Measurements from ENCODE around the gene CCDC88C. TPM values are rescaled to one million over a fixed set of nuclear protein-coding genes. Genes with fewer than 3 reads are reported as not detected.

CCDC88C gene
- total and polyA plus RNA-seq, 2 donors (not counting 3 experiments of a cell fraction or from before 2014, with no cell fraction given), result 11.4 to 52.1 TPM

- TF ChIP-seq POLR2AphosphoS5 (IDR thresholded peaks at IDR 0.05; ENCODE audit: insufficient read depth, low read depth, low read length), result no peak
- no peak for TF ChIP-seq MYC (IDR thresholded peaks at IDR 0.05; ENCODE audit: low read depth, low read length)
- no peak for TF ChIP-seq JUN (IDR thresholded peaks at IDR 0.05; ENCODE audit: borderline replicate concordance, insufficient read depth, insufficient read length, low read depth)
- TF ChIP-seq GATA2 (IDR thresholded peaks at IDR 0.05; ENCODE audit: insufficient read depth, insufficient read length, low read depth, low read length), result no peak
- TF ChIP-seq EZH2 (IDR thresholded peaks at IDR 0.05; ENCODE audit: borderline replicate concordance, low read depth, low read length, severe bottlenecking), result no peak
- TF ChIP-seq FOS (IDR thresholded peaks at IDR 0.05; ENCODE audit: borderline replicate concordance, insufficient read depth, low read length), result no peak
- TF ChIP-seq MAX (IDR thresholded peaks at IDR 0.05; ENCODE audit: insufficient read depth, insufficient read length), result no peak
- no peak for TF ChIP-seq CTCF (IDR thresholded peaks at IDR 0.05; ENCODE audit: extremely low read depth in 1 of 2, insufficient read depth in 1 of 2, low read depth in 1 of 2, low read length in 2 of 2)
- no peak for TF ChIP-seq POLR2A (IDR thresholded peaks at IDR 0.05; ENCODE audit: low read depth, low read length)
- no peaks in the 10 kb centered on the region for H3K4me1 ChIP-seq (ENCODE audit: control insufficient read depth, extremely low read depth, insufficient read depth, low read length)
- peaks cover 9 to 11% of the 10 kb centered on the region in 2 experiments for H3K36me3 ChIP-seq (ENCODE audit: control insufficient read depth in 2 of 2, extremely low read depth in 1 of 2, insufficient read depth in 2 of 2, low read length in 2 of 2)
- DNase-seq (ENCODE audit: low read depth, low spot score) (no peak), FAIRE-seq (no peak)
- ChIA-PET CTCF (interaction anchor here (1.6 kb wide), 1 partner anchor 10 kb away, joined by 7 read pairs; no protein-coding TSS in a partner anchor), POLR2A (no interaction called here)
- H3K79me2 ChIP-seq (ENCODE audit: control insufficient read depth, insufficient read depth, low read length), result no peaks in the 10 kb centered on the region
- peaks cover 5% of the 10 kb centered on the region for H4K20me1 ChIP-seq (replicated peaks; ENCODE audit: control insufficient read depth, extremely low read depth, insufficient read depth, low read length)
- H3K27me3 ChIP-seq (ENCODE audit: control insufficient read depth in 2 of 2, insufficient read depth in 2 of 2, low read length in 2 of 2), result no peaks in the 10 kb centered on the region
- BruUV-seq (replicated peaks), result no TSS peak
- no peak overlapping the region for H3K4me2 ChIP-seq (ENCODE audit: insufficient read depth, low read length)
- H3K9me3 ChIP-seq (replicated peaks; ENCODE audit: control insufficient read depth, insufficient read depth, low read length), result no peaks in the 10 kb centered on the region
- dilution Hi-C loops (cut with MboI; ENCODE audit: extremely low pct_ligation_motif_present, low sequenced_read_pairs), result no loop called here
- no peak overlapping the region for H3K27ac ChIP-seq (ENCODE audit: insufficient read depth, low read depth, low read length)
- no peaks in the 10 kb centered on the region for H3K9me1 ChIP-seq (replicated peaks; ENCODE audit: control insufficient read depth, extremely low read depth, insufficient read depth, low read length)
- H3K9ac ChIP-seq (replicated peaks; ENCODE audit: extremely low read depth, insufficient read depth, low read length), result no peak overlapping the region
- H2AFZ ChIP-seq (ENCODE audit: low read depth, low read length), result no peak overlapping the region
- no peak overlapping the region for H3K4me3 ChIP-seq (replicated peaks in 1 of 3; ENCODE audit: insufficient read depth in 1 of 3, low read depth in 1 of 3, low read length in 3 of 3)
- intact Hi-C loops (cut with micrococcal nuclease), result no loop called here
These were observed 36.1 kb upstream of the CCDC88C start for GRCh38 chr14:91453744-91454143.

All from endothelial cell of umbilical vein (primary cell).